Spleen (tissue), 11 donors: ENCODE results near the gene SHH. TPM values are rescaled to one million over a fixed set of nuclear protein-coding genes. Genes with fewer than 3 reads are reported as not detected.
A peak's percentile ranks its signal among the peaks of the same experiment; 100 is the strongest.

Source experiments
- DNase-seq: peaks from one replicate; pipeline ENCODE4 v3.0.0-alpha.2; 2020
- H3K27ac ChIP-seq, 8 donors: fragments of 200-600 bp; sonication (generic) in 7 of 8; 1 replicate in 4 of 8; 2 replicates in 4 of 8; pipeline versions ENCODE4 v1.5.0 to v1.8.0; 2016 to 2021; ENCODE audit warnings: inconsistent platforms in 4 of 8, mild to moderate bottlenecking in 4 of 8, moderate library complexity in 1 of 8
- H3K27me3 ChIP-seq, 7 donors: fragments of 200-600 bp; sonication (generic) in 6 of 7; replicated peaks in 1 of 7; 1 replicate in 4 of 7; 2 replicates in 3 of 7; pipeline versions ENCODE4 v1.5.0 to v1.8.0; 2016 to 2021; ENCODE audit warnings: inconsistent platforms in 3 of 7, mild to moderate bottlenecking in 1 of 7
- H3K36me3 ChIP-seq, 6 donors: fragments of 200-600 bp; sonication (generic) in 5 of 6; 1 replicate in 4 of 6; 2 replicates in 2 of 6; pipeline versions ENCODE4 v1.5.0 to v1.8.0; 2016 to 2021; ENCODE audit warnings: inconsistent platforms in 2 of 6
- H3K4me1 ChIP-seq, 6 donors: fragments of 200-600 bp; sonication (generic) in 5 of 6; 1 replicate in 3 of 6; 2 replicates in 3 of 6; pipeline versions ENCODE4 v1.5.0 to v1.8.0; 2016 to 2021; ENCODE audit warnings: inconsistent platforms in 3 of 6
- H3K4me3 ChIP-seq, 8 donors: fragments of 200-600 bp; sonication (generic) in 7 of 8; 1 replicate in 4 of 8; 2 replicates in 4 of 8; pipeline versions ENCODE4 v1.5.0 to v1.8.0; 2016 to 2021; ENCODE audit warnings: inconsistent platforms in 4 of 8, mild to moderate bottlenecking in 4 of 8, moderate library complexity in 2 of 8
- H3K9me3 ChIP-seq, 8 donors: fragments of 200-600 bp; sonication (generic) in 7 of 8; 1 replicate in 4 of 8; 2 replicates in 4 of 8; pipeline versions ENCODE4 v1.5.0 to v1.8.0; 2016 to 2021; ENCODE audit warnings: inconsistent platforms in 4 of 8
- CTCF ChIP-seq, 11 experiments: fragments of 200-600 bp in 7 of 11; fragments of 450-650 bp in 4 of 11; sonication (generic) in 4 of 11; IDR thresholded peaks in 8 of 11; conservative IDR thresholded peaks in 3 of 11; 1 replicate in 7 of 11; 2 replicates in 4 of 11; pipeline versions ENCODE4 v1.4.0 to v1.8.0; 2016 to 2021; ENCODE audit warnings: antibody characterized with exemption in 11 of 11, inconsistent platforms in 4 of 11, mild to moderate bottlenecking in 1 of 11
- POLR2A ChIP-seq, 3 donors: fragments of 450-650 bp; IDR thresholded peaks; one replicate each; pipeline ENCODE4 v1.5.1; 2017; ENCODE audit warnings: antibody characterized with exemption in 3 of 3, mild to moderate bottlenecking in 1 of 3
- POLR2AphosphoS5 ChIP-seq, 3 donors: sonication (generic); formaldehyde crosslinking; IDR thresholded peaks; one replicate each; pipeline ENCODE4 v1.5.1; 2017; ENCODE audit warnings: antibody characterized with exemption in 3 of 3
- whole genome bisulfite sequencing, 5 donors: extraction: QIAGEN DNeasy Blood & Tissue Kit in 3 of 5; methylation state at CpG; one replicate each; pipeline versions ENCODE4 v1.1.5 to v1.1.7; 2013 to 2018; 5-methylcytosine and 5-hydroxymethylcytosine counted together
- intact Hi-C: fragments of 100-400 bp; cut with DNase I; formaldehyde crosslinking; loops from one replicate; pipeline ENCODE4 v1.15.0; 2023; ENCODE audit warnings: low total_unique reads
- polyA plus RNA-seq, 3 donors: library from polyadenylated mRNA; stranded (reverse); fragments of 200-250 nt; gene quantifications; one replicate each; pipeline ENCODE4 v1.2.1, GENCODE V29; 2013
- total RNA-seq, 7 donors: library from RNA; depleted of rRNA in 3 of 7; stranded (reverse); fragments of >200 nt in 3 of 7; fragmentation: NEBNext Ultra II Directional in 4 of 7; extraction: Animal tissue kit (Norgen Biotek cat#: 25700) in 4 of 7; gene quantifications; one replicate each; pipeline versions ENCODE4 v1.1.0 to v1.2.1, GENCODE V29; 2016 to 2021
- donor health status: healthy with polysubstance abuse.
- donor health status: DM: no; HTN: no; CAD: no; lungs with moderate emphysema.
- donor health status: DM: no; HTN: no; CAD: no.
- donor health status: Bipolar disorder and iron deficiency.
- donor health status: healthy.
- donor health status: DM: no; HTN: no; CAD: no.
- donor health status: DM: yes; HTN: yes; CAD: no.

SHH gene
- total and polyA plus RNA-seq, 10 donors: not detected

GRCh38 chr7:155761162-155761561 is 51.1 kb downstream of the SHH start:
- TF ChIP-seq POLR2A (IDR thresholded peaks at IDR 0.05) (no peak), CTCF (IDR thresholded peaks at IDR 0.05 in 8 of 11, conservative IDR thresholded peaks at IDR 0.05 in 3 of 11) (no peak), POLR2AphosphoS5 (IDR thresholded peaks at IDR 0.05) (no peak)
- H3K27ac ChIP-seq: peak overlapping the region in 5 of 8 donors; percentile 23 to 61 (median 35)
- H3K36me3 ChIP-seq: peaks cover 0 to 64% (median 23%) of the 10 kb centered on the region in 6 donors
- H3K4me1 ChIP-seq: peaks cover 16 to 76% (median 53%) of the 10 kb centered on the region in 6 donors
- no peak overlapping the region for H3K4me3 ChIP-seq
- H3K27me3 ChIP-seq: no peaks in the 10 kb centered on the region
- DNase-seq: no peak
- intact Hi-C loops: no loop called here
- H3K9me3 ChIP-seq: no peaks in the 10 kb centered on the region
- 76 to 92% (median 84%) methylated on average over 5 of the region's 5 CpGs for WGBS, 5 donors

- H3K4me3 ChIP-seq: no peak overlapping the region
- H3K36me3 ChIP-seq: peaks cover 0 to 51% (median 10%) of the 10 kb centered on the region in 6 donors
- intact Hi-C loops: no loop called here
Observed at GRCh38 chr7:155759740-155760430, 52.4 kb downstream of the SHH start.

GRCh38 chr7:155758348-155758747 is 53.9 kb downstream of the SHH start:
- H3K4me3 ChIP-seq: no peak overlapping the region
- TF ChIP-seq CTCF (IDR thresholded peaks at IDR 0.05 in 8 of 11, conservative IDR thresholded peaks at IDR 0.05 in 3 of 11) (no peak), POLR2AphosphoS5 (IDR thresholded peaks at IDR 0.05) (no peak), POLR2A (IDR thresholded peaks at IDR 0.05) (no peak)
- peaks cover 18 to 80% (median 55%) of the 10 kb centered on the region in 6 donors for H3K4me1 ChIP-seq

More at GRCh38 chr7:155759740-155760430, 52.4 kb downstream of the SHH start:
- H3K4me1 ChIP-seq: peaks cover 20 to 80% (median 57%) of the 10 kb centered on the region in 6 donors
- no peaks in the 10 kb centered on the region for H3K27me3 ChIP-seq
- no peak overlapping the region for H3K27ac ChIP-seq
- TF ChIP-seq POLR2AphosphoS5 (IDR thresholded peaks at IDR 0.05) (no peak), POLR2A (IDR thresholded peaks at IDR 0.05) (no peak), CTCF (IDR thresholded peaks at IDR 0.05 in 8 of 11, conservative IDR thresholded peaks at IDR 0.05 in 3 of 11) (no peak)
- WGBS, 5 donors: 88 to 95% (median 93%) methylated on average over 9 of the region's 9 CpGs
- no peaks in the 10 kb centered on the region for H3K9me3 ChIP-seq
- DNase-seq: no peak

GRCh38 chr7:155756322-155756721 is 55.9 kb downstream of the SHH start:
- Histone ChIP-seq H3K27me3 (no peaks in the 10 kb centered on the region), H3K36me3 (peaks cover 0 to 38% (median 5%) of the 10 kb centered on the region in 6 donors), H3K9me3 (no peaks in the 10 kb centered on the region), H3K27ac (peak overlapping the region in 3 of 8 donors; percentile 44 to 70 (median 49)), H3K4me1 (peaks cover 35 to 80% (median 54%) of the 10 kb centered on the region in 6 donors), H3K4me3 (peak overlapping the region in 1 of 8 donors; percentile 18)
- intact Hi-C loops: no loop called here
- WGBS, 5 donors: 77 to 82% (median 78%) methylated on average over 9 of the region's 9 CpGs
- TF ChIP-seq POLR2AphosphoS5 (IDR thresholded peaks at IDR 0.05) (peak in 1 of 3 donors; percentile 43), CTCF (IDR thresholded peaks at IDR 0.05 in 8 of 11, conservative IDR thresholded peaks at IDR 0.05 in 3 of 11) (no peak)
- no peak for DNase-seq

More at GRCh38 chr7:155758348-155758747, 53.9 kb downstream of the SHH start:
- 94 to 98% (median 95%) methylated on average over 10 of the region's 10 CpGs for WGBS, 5 donors
- intact Hi-C loops: no loop called here
- peaks cover 0 to 42% (median 5%) of the 10 kb centered on the region in 6 donors for H3K36me3 ChIP-seq
- no peaks in the 10 kb centered on the region for H3K27me3 ChIP-seq
- H3K9me3 ChIP-seq: no peaks in the 10 kb centered on the region
- DNase-seq: no peak
- H3K27ac ChIP-seq: no peak overlapping the region
